ENCODE data around the gene SMYD3. TPM values are rescaled to one million over a fixed set of nuclear protein-coding genes. Genes with fewer than 3 reads are reported as not detected.

SMYD3 gene
- total and polyA plus RNA-seq, 2 of the 13 experiments (the other 11 are each of a cell fraction or from before 2014, with no cell fraction given) = 27.7 to 35.8 TPM

GRCh38 chr1:245874942-245875580 is 632.0 kb downstream of the SMYD3 start:
- Histone ChIP-seq H3K9ac (ENCODE audit: insufficient read depth, low read depth, low read length) (no peak overlapping the region), H3K79me2 (ENCODE audit: insufficient read depth, low read length) (no peaks in the 10 kb centered on the region), H4K20me1 (ENCODE audit: insufficient read depth, low read length) (no peaks in the 10 kb centered on the region), H3K36me3 (replicated peaks in 1 of 2; ENCODE audit: control insufficient read depth in 1 of 2, insufficient read depth in 2 of 2, low read length in 2 of 2) (no peaks in the 10 kb centered on the region), H3K27ac (ENCODE audit: extremely low read length, insufficient read depth, low read length) (no peak overlapping the region), H2AFZ (ENCODE audit: low read length) (no peak overlapping the region), H3K9me3 (ENCODE audit: low read length) (no peaks in the 10 kb centered on the region), H3K4me3 (replicated peaks in 1 of 3; ENCODE audit: insufficient read depth in 1 of 3, low read depth in 2 of 3, low read length in 3 of 3) (no peak overlapping the region), H3K27me3 (ENCODE audit: control insufficient read depth in 1 of 2, insufficient read depth in 2 of 2, low read length in 2 of 2) (no peaks in the 10 kb centered on the region), H3K4me2 (ENCODE audit: low read depth, low read length) (no peak overlapping the region), H3K4me1 (ENCODE audit: insufficient read depth, low read length) (peaks cover 7% of the 10 kb centered on the region; the same call in 1 of the 2 replicates)
- ATAC-seq (no peak), FAIRE-seq (no peak), DNase-seq (ENCODE audit: low spot score) (no peak)
- ChIA-PET POLR2A (no interaction called here), CTCF (ENCODE audit: low intra/inter-chr PET ratio, low total read pairs) (no interaction called here)
- 92% methylated on average over 12 of the region's 12 CpGs for WGBS (ENCODE audit: low lambda C conversion rate)
- intact Hi-C loops (cut with micrococcal nuclease; ENCODE audit: unreplicated experiment) (no loop called here), in situ Hi-C loops (cut with HindIII; ENCODE audit: extremely low pct_ligation_motif_present, low pct_unique_long_range_greater_than_20kb) (no loop called here)
- no TSS peak for BruUV-seq (replicated peaks)
- TF ChIP-seq ZNF780A (CRISPR knock-in tag; IDR thresholded peaks at IDR 0.05) (no peak), ZFP91 (CRISPR knock-in tag; IDR thresholded peaks at IDR 0.05; ENCODE audit: borderline replicate concordance) (no peak), ZBED4 (CRISPR knock-in tag; IDR thresholded peaks at IDR 0.05; ENCODE audit: borderline replicate concordance) (no peak), ZNF713 (CRISPR knock-in tag; IDR thresholded peaks at IDR 0.05) (no peak), HNF4G (IDR thresholded peaks at IDR 0.05; ENCODE audit: borderline replicate concordance, low read depth, low read length) (no peak), HNF4G (CRISPR knock-in tag; IDR thresholded peaks at IDR 0.05; ENCODE audit: borderline replicate concordance, low read depth) (no peak), ZNF512 (CRISPR knock-in tag; IDR thresholded peaks at IDR 0.05) (no peak), ZFP37 (CRISPR knock-in tag; IDR thresholded peaks at IDR 0.05; ENCODE audit: borderline replicate concordance) (no peak), CEBPG (CRISPR knock-in tag; IDR thresholded peaks at IDR 0.05) (no peak), ZNF615 (CRISPR knock-in tag; IDR thresholded peaks at IDR 0.05; ENCODE audit: borderline replicate concordance) (no peak), ZNF891 (CRISPR knock-in tag; IDR thresholded peaks at IDR 0.05) (no peak), ZNF34 (CRISPR knock-in tag; IDR thresholded peaks at IDR 0.05; ENCODE audit: borderline replicate concordance) (no peak), ZNF510 (CRISPR knock-in tag; IDR thresholded peaks at IDR 0.05; ENCODE audit: low read depth) (no peak), ZNF281 (CRISPR knock-in tag; IDR thresholded peaks at IDR 0.05; ENCODE audit: borderline replicate concordance) (no peak)
